Suprapubic skin (tissue), 4 donors: ENCODE results near the gene NDUFC1.

Experiments used
- CTCF ChIP-seq, 2 donors: fragments of 200-600 bp in 1 of 2; fragments of 450-650 bp in 1 of 2; sonication (generic) in 1 of 2; IDR thresholded peaks; one replicate each; pipeline ENCODE4 v1.5.1; 2016 to 2019; ENCODE audit warnings: antibody characterized with exemption in 2 of 2, mild to moderate bottlenecking in 1 of 2, moderate library complexity in 1 of 2
- EP300 ChIP-seq: sonication (generic); formaldehyde crosslinking; IDR thresholded peaks from one replicate; pipeline ENCODE4 v1.6.1; 2017; ENCODE audit warnings: antibody characterized with exemption
- POLR2A ChIP-seq, 2 donors: fragments of 450-650 bp; IDR thresholded peaks; one replicate each; pipeline ENCODE4 v1.6.1; 2017; ENCODE audit warnings: antibody characterized with exemption in 2 of 2, mild to moderate bottlenecking in 2 of 2, moderate library complexity in 2 of 2
- POLR2AphosphoS5 ChIP-seq, 3 donors: sonication (generic); formaldehyde crosslinking; IDR thresholded peaks; one replicate each; pipeline ENCODE4 v1.6.1; 2017; ENCODE audit warnings: antibody characterized with exemption in 3 of 3

- TF ChIP-seq CTCF (IDR thresholded peaks at IDR 0.05) (no peak), POLR2A (IDR thresholded peaks at IDR 0.05) (no peak), POLR2AphosphoS5 (IDR thresholded peaks at IDR 0.05) (no peak), EP300 (no peak)
These were observed 17.3 kb upstream of the NDUFC1 start for GRCh38 chr4:139319571-139319970.
